RCC 7860 (cell line): ENCODE measurements around the gene RPTOR.

Experiments used
- DNase-seq: peaks from one replicate; pipeline ENCODE4 v3.0.0-alpha.2; 2015; ENCODE audit warnings: low spot score
- FAIRE-seq: peaks from 2 replicates; lab custom pipeline; 2012; peaks lifted over from hg19 to GRCh38; lab: Jason Lieb, UNC

RPTOR gene

GRCh38 chr17:80636361-80637018 is 91.9 kb downstream of the RPTOR start:
- no peak for DNase-seq
- no peak for FAIRE-seq

- DNase-seq, result no peak
- no peak for FAIRE-seq
Observed at GRCh38 chr17:80637048-80637781, 92.6 kb downstream of the RPTOR start.

GRCh38 chr17:80639658-80640057 is 95.0 kb downstream of the RPTOR start:
- FAIRE-seq (no peak), DNase-seq (no peak)

- DNase-seq (peak; percentile 87), FAIRE-seq (peak; percentile 96)
Observed at GRCh38 chr17:80640366-80641084, 95.9 kb downstream of the RPTOR start.

- no peak for FAIRE-seq
- DNase-seq, result no peak
Observed at GRCh38 chr17:80643326-80644099, 98.9 kb downstream of the RPTOR start.

GRCh38 chr17:80644536-80644935 is 99.9 kb downstream of the RPTOR start:
- FAIRE-seq (no peak), DNase-seq (no peak)

- FAIRE-seq (no peak), DNase-seq (no peak)
Observed at GRCh38 chr17:80645706-80646325, 101.2 kb downstream of the RPTOR start.

- no peak for DNase-seq
- FAIRE-seq, result no peak
Observed at GRCh38 chr17:80646328-80646727, 101.7 kb downstream of the RPTOR start.

GRCh38 chr17:80647746-80648145 is 103.1 kb downstream of the RPTOR start:
- DNase-seq (peak; percentile 84), FAIRE-seq (peak; percentile 93)

GRCh38 chr17:80649200-80649644 is 104.6 kb downstream of the RPTOR start:
- no peak for DNase-seq
- FAIRE-seq, result no peak

GRCh38 chr17:80649672-80650330 is 105.2 kb downstream of the RPTOR start:
- peak; percentile 54 for DNase-seq

GRCh38 chr17:80650331-80650672 is 105.7 kb downstream of the RPTOR start:
- FAIRE-seq (no peak), DNase-seq (no peak)

More at GRCh38 chr17:80649672-80650330, 105.2 kb downstream of the RPTOR start:
- FAIRE-seq, result no peak

GRCh38 chr17:80650751-80651518 is 106.3 kb downstream of the RPTOR start:
- DNase-seq (no peak), FAIRE-seq (no peak)

GRCh38 chr17:80652756-80653330 is 108.2 kb downstream of the RPTOR start:
- no peak for FAIRE-seq
- no peak for DNase-seq

GRCh38 chr17:80653856-80654255 is 109.2 kb downstream of the RPTOR start:
- no peak for FAIRE-seq
- no peak for DNase-seq

- FAIRE-seq, result no peak
- no peak for DNase-seq
Observed at GRCh38 chr17:80655608-80656007, 111.0 kb downstream of the RPTOR start.

- FAIRE-seq, result no peak
- no peak for DNase-seq
Observed at GRCh38 chr17:80656590-80656989, 112.0 kb downstream of the RPTOR start.

- FAIRE-seq (no peak), DNase-seq (no peak)
Observed at GRCh38 chr17:80657561-80657960, 112.9 kb downstream of the RPTOR start.

- FAIRE-seq (no peak), DNase-seq (no peak)
Observed at GRCh38 chr17:80658821-80659220, 114.2 kb downstream of the RPTOR start.
